K562 (cell line): ENCODE measurements around the gene CUTA. TPM values are rescaled to one million over a fixed set of nuclear protein-coding genes. Genes with fewer than 3 reads are reported as not detected.

Source experiments
- CEBPG ChIP-seq, 3 experiments: fragments of 200-800 bp in 1 of 3; sonication (Bioruptor generic) in 1 of 3; sonication (generic) in 1 of 3; formaldehyde crosslinking in 1 of 3; IDR thresholded peaks in 2 of 3; conservative IDR thresholded peaks in 1 of 3; 2 replicates each; pipeline versions ENCODE4 v1.6.1 to v1.8.0; 2016 to 2022; ENCODE audit warnings: missing compliant biosample characterization in 2 of 3, missing genetic modification characterization in 2 of 3, mild to moderate bottlenecking in 1 of 3, missing genetic modification reagents in 1 of 3
- ELF1 ChIP-seq: fragments of 200-800 bp; sonication (Bioruptor generic); IDR thresholded peaks from 2 replicates; pipeline ENCODE4 v1.6.1; 2016; ENCODE audit warnings: missing genetic modification characterization, missing compliant biosample characterization
- EP300 ChIP-seq: IDR thresholded peaks from 2 replicates; pipeline ENCODE4 v1.6.1; 2012; ENCODE audit warnings: low read length, improper control_type of control experiment
- ETS2 ChIP-seq: IDR thresholded peaks from 2 replicates; pipeline ENCODE4 v1.6.1; 2016; ENCODE audit warnings: borderline replicate concordance, missing genetic modification characterization, mild to moderate bottlenecking, moderate library complexity, missing compliant biosample characterization; ENCODE audit not compliant: poor library complexity, severe bottlenecking
- FOXJ3 ChIP-seq: sonication (generic); formaldehyde crosslinking; IDR thresholded peaks from 2 replicates; pipeline ENCODE4 v1.4.0; 2020; ENCODE audit warnings: mild to moderate bottlenecking, missing genetic modification reagents
- FOXK1 ChIP-seq: sonication (generic); formaldehyde crosslinking; IDR thresholded peaks from 2 replicates; pipeline ENCODE4 v1.8.0; 2022; ENCODE audit warnings: missing genetic modification reagents, mild to moderate bottlenecking, borderline replicate concordance
- HIVEP1 ChIP-seq: fragments of 250-450 bp; sonication (Bioruptor Pico); IDR thresholded peaks from 2 replicates; pipeline ENCODE4 v1.4.0; 2020; ENCODE audit warnings: mild to moderate bottlenecking
- JUN ChIP-seq, 2 experiments: sonication (generic) in 1 of 2; formaldehyde crosslinking in 1 of 2; IDR thresholded peaks; 2 replicates each; pipeline versions ENCODE4 v1.6.1 to v1.8.0; 2012 to 2022; ENCODE audit warnings: borderline replicate concordance in 2 of 2, mild to moderate bottlenecking in 2 of 2, improper control_type of control experiment in 1 of 2, low read depth in 1 of 2, low read length in 1 of 2, missing genetic modification reagents in 1 of 2
- MYC ChIP-seq, 2 experiments: fragments of 250-450 bp in 1 of 2; sonication (Bioruptor Pico) in 1 of 2; IDR thresholded peaks; 2 replicates each; pipeline versions ENCODE4 v1.5.1 to v1.6.1; 2012 to 2021; ENCODE audit warnings: low read depth in 2 of 2, borderline replicate concordance in 1 of 2, improper control_type of control experiment in 1 of 2, low read length in 1 of 2, mild to moderate bottlenecking in 1 of 2, moderate library complexity in 1 of 2
- NR3C1 ChIP-seq: sonication (generic); formaldehyde crosslinking; IDR thresholded peaks from 2 replicates; pipeline ENCODE4 v1.8.1; 2022; ENCODE audit warnings: missing genetic modification reagents
- POLR2B ChIP-seq: fragments of 450-650 bp; IDR thresholded peaks from 2 replicates; pipeline ENCODE4 v1.6.1; 2018; ENCODE audit warnings: low read depth; ENCODE audit not compliant: partially characterized antibody
- PTTG1 ChIP-seq: fragments of 450-650 bp; IDR thresholded peaks from 2 replicates; pipeline ENCODE4 v1.6.1; 2016; ENCODE audit warnings: low read depth, mild to moderate bottlenecking, missing genetic modification characterization, missing compliant biosample characterization
- TOE1 ChIP-seq, 2 experiments: fragments of 450-650 bp in 1 of 2; sonication (generic) in 1 of 2; formaldehyde crosslinking in 1 of 2; IDR thresholded peaks; 2 replicates each; pipeline versions ENCODE4 v1.7.1 to v1.8.0; 2016 to 2022; ENCODE audit warnings: borderline replicate concordance in 2 of 2, mild to moderate bottlenecking in 2 of 2, antibody characterized with exemption in 1 of 2, inconsistent platforms in 1 of 2, low read depth in 1 of 2, missing genetic modification reagents in 1 of 2, moderate library complexity in 1 of 2
- TRIM24 ChIP-seq, 2 experiments: fragments of 450-650 bp; IDR thresholded peaks; 2 replicates each; pipeline ENCODE4 v1.6.1; 2016
- YBX1 ChIP-seq: fragments of 450-650 bp; IDR thresholded peaks from 2 replicates; pipeline ENCODE4 v1.7.1; 2016; ENCODE audit warnings: mild to moderate bottlenecking
- ZBTB2 ChIP-seq: fragments of 450-650 bp; IDR thresholded peaks from 2 replicates; pipeline ENCODE4 v1.6.1; 2016; ENCODE audit warnings: antibody characterized with exemption
- polyA plus RNA-seq, 8 experiments: library from polyadenylated mRNA; depleted of rRNA in 4 of 8; stranded (reverse) in 5 of 8; unstranded in 3 of 8; fragments of >200 nt; fragmentation: Nextera tagmentation in 2 of 8; fragmentation: Illumina TruSeq in 1 of 8; extraction: Ambion mirVana in 2 of 8; extraction: Trizol in 1 of 8; gene quantifications; 2 replicates each; pipeline versions ENCODE4 v1.2.1 to v1.2.3, GENCODE V29; 2011 to 2014; ENCODE audit warnings: inconsistent platforms in 1 of 8, missing spikeins in 1 of 8
- total RNA-seq, 7 experiments: library from RNA; depleted of rRNA in 6 of 7; stranded (reverse); fragments of >200 nt in 6 of 7; fragmentation: Illumina TruSeq in 2 of 7; extraction: Trizol in 2 of 7; gene quantifications; 2 replicates each; pipeline versions ENCODE4 v1.2.1 to v1.2.3, GENCODE V29; 2011 to 2021; ENCODE audit warnings: low replicate concordance in 1 of 7
- TF ChIP-seq, protein P1 (sequence below): fragments of 250-450 bp; sonication (Bioruptor Pico); IDR thresholded peaks from 2 replicates; pipeline ENCODE4 v1.8.0; 2022; ENCODE audit warnings: moderate library complexity, mild to moderate bottlenecking, inconsistent platforms
- TF ChIP-seq, protein P2 (sequence below), 2 experiments: IDR thresholded peaks; 2 replicates each; pipeline ENCODE4 v1.6.1; 2011; ENCODE audit warnings: borderline replicate concordance in 1 of 2, control low read depth in 1 of 2, low read depth in 1 of 2, low read length in 1 of 2, mild to moderate bottlenecking in 1 of 2, mixed read lengths in 1 of 2, moderate library complexity in 1 of 2; ENCODE audit not compliant: insufficient read depth in 1 of 2, insufficient read length in 1 of 2, poor library complexity in 1 of 2, severe bottlenecking in 1 of 2; ENCODE audit errors: extremely low read depth in 1 of 2

Gene CUTA
- total and polyA plus RNA-seq, 9 of the 15 experiments (the other 6 are each of a cell fraction or from before 2014, with no cell fraction given) = 166 to 682 (median 310) TPM

DNA sequence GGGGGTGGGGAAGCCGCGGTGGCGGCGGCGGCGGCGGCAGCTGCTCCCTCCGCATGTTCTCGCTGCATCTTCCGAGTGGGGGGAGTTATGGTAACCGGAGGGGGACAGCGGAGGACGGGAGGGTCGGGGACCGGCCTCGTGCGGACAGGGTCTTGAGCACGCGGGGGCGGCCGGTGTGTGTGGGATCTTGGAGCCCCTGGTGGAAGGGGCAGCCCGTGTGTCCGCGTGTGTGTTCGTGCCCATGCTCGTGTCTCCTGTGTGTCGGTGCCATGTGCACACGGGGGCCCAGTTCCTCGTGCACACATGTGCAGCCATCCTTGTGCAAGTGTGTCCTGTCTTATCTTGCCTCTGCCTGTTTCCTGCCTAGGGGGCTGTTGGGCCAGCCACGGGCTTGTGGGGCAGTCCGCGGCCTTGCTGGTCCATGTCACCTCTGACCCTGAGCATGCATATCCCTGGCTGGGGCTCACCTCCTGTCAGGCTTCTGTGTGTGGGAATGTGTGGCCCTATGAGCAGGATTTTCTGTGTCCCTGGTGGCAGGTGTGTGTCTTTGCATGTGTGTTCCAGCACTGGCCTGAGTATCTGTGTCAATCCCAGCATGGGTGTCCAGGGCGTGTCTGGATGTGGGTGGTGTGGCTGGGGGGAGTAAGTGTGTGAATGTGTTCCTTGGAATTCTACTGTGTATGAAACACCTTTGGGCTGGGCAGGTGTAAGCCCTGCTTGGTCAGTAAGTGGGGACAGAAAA lies 10.5 kb upstream of the CUTA start (continued):
- TF ChIP-seq, protein P1, sequence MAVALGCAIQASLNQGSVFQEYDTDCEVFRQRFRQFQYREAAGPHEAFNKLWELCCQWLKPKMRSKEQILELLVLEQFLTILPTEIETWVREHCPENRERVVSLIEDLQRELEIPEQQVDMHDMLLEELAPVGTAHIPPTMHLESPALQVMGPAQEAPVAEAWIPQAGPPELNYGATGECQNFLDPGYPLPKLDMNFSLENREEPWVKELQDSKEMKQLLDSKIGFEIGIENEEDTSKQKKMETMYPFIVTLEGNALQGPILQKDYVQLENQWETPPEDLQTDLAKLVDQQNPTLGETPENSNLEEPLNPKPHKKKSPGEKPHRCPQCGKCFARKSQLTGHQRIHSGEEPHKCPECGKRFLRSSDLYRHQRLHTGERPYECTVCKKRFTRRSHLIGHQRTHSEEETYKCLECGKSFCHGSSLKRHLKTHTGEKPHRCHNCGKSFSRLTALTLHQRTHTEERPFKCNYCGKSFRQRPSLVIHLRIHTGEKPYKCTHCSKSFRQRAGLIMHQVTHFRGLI (CRISPR knock-in tag) = no peak
- TF ChIP-seq ELF1 = no peak
- TF ChIP-seq TOE1 (IDR thresholded peaks at IDR 0.05; ENCODE audit: borderline replicate concordance) = 0 out of 2 replicates have a peak, but pooled peaks have one; percentile 40
- peak; percentile 98 for TF ChIP-seq TOE1 (CRISPR knock-in tag; IDR thresholded peaks at IDR 0.05; ENCODE audit: borderline replicate concordance, low read depth)
- no peak for TF ChIP-seq POLR2B
- TF ChIP-seq JUN (IDR thresholded peaks at IDR 0.05; ENCODE audit: borderline replicate concordance, low read depth, low read length) = peak; percentile 37; the same call in 1 of the 2 replicates
- peak; percentile 98 for TF ChIP-seq JUN (CRISPR knock-in tag; IDR thresholded peaks at IDR 0.05; ENCODE audit: borderline replicate concordance)
- peak; percentile 95 for TF ChIP-seq MYC (IDR thresholded peaks at IDR 0.05; ENCODE audit: low read depth, low read length)
- peak; percentile 93; the same call in 1 of the 2 replicates for TF ChIP-seq MYC (CRISPR knock-in tag; IDR thresholded peaks at IDR 0.05; ENCODE audit: borderline replicate concordance, low read depth)
- no peak for TF ChIP-seq PTTG1
- TF ChIP-seq, protein P2, sequence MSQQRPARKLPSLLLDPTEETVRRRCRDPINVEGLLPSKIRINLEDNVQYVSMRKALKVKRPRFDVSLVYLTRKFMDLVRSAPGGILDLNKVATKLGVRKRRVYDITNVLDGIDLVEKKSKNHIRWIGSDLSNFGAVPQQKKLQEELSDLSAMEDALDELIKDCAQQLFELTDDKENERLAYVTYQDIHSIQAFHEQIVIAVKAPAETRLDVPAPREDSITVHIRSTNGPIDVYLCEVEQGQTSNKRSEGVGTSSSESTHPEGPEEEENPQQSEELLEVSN (IDR thresholded peaks at IDR 0.05; ENCODE audit: borderline replicate concordance in 1 of 2, extremely low read depth in 1 of 2, insufficient read depth in 1 of 2, insufficient read length in 1 of 2, low read depth in 1 of 2, low read length in 1 of 2, poor library complexity in 1 of 2, severe bottlenecking in 1 of 2) = peak; percentile 91
- TF ChIP-seq HIVEP1 (CRISPR knock-in tag) = no peak
- 0 out of 2 replicates have a peak, but pooled peaks have one; percentile 84 for TF ChIP-seq YBX1
- peak; percentile 98 for TF ChIP-seq FOXK1 (CRISPR knock-in tag)
- peak; percentile 99 for TF ChIP-seq NR3C1 (CRISPR knock-in tag)
- TF ChIP-seq CEBPG (CRISPR knock-in tag; IDR thresholded peaks at IDR 0.05) = peak; percentile 81
- no peak for TF ChIP-seq CEBPG (tag; conservative IDR thresholded peaks at IDR 0.05 in 1 of 2, IDR thresholded peaks at IDR 0.05 in 1 of 2)
- no peak for TF ChIP-seq FOXJ3
- peak; percentile 39; the same call in 1 of the 2 replicates for TF ChIP-seq EP300
- peak in 1 of 2 experiments; percentile 38; a peak in 1 of 4 replicates for TF ChIP-seq TRIM24 (IDR thresholded peaks at IDR 0.05)
- peak; percentile 43 for TF ChIP-seq ZBTB2
- TF ChIP-seq ETS2 (tag) = no peak
